HEK293 (cell line): Measurements from ENCODE around the gene S100A14.

Experiments
- CTCF ChIA-PET: fragments of 350-600 bp; formaldehyde crosslinking; extraction: SDS; loops from one replicate; lab custom pipeline; 2021; ENCODE audit warnings: antibody characterized with exemption; lab: Yijun Ruan, JAX
- POLR2A ChIA-PET: fragments of 300-600 bp; formaldehyde crosslinking; extraction: SDS; loops from one replicate; lab custom pipeline; 2020; ENCODE audit warnings: antibody characterized with exemption, inconsistent platforms; lab: Yijun Ruan, JAX
- H3K27ac ChIP-seq: fragments of 200-500 bp; sonication (Bioruptor generic); 2 replicates; pipeline ENCODE4 v1.5.1; 2014; ENCODE audit warnings: low read depth, low read length, control low read depth, inconsistent platforms; ENCODE audit errors: extremely low read depth
- H3K36me3 ChIP-seq, 2 experiments: fragments of 200-500 bp in 1 of 2; sonication (Bioruptor generic) in 1 of 2; 1 replicate in 1 of 2; 2 replicates in 1 of 2; pipeline ENCODE4 v1.5.1; 2014 to 2017; ENCODE audit warnings: inconsistent platforms in 2 of 2, low read length in 2 of 2; ENCODE audit not compliant: control insufficient read depth in 2 of 2, insufficient read depth in 1 of 2
- H3K4me1 ChIP-seq: fragments of 200-500 bp; sonication (Bioruptor generic); 2 replicates; pipeline ENCODE4 v1.5.1; 2014; ENCODE audit warnings: mild to moderate bottlenecking, low read length, inconsistent platforms; ENCODE audit not compliant: control insufficient read depth, insufficient read depth
- H3K4me3 ChIP-seq: 2 replicates; pipeline ENCODE4 v1.5.1; 2011; ENCODE audit warnings: low read depth, mild to moderate bottlenecking, control low read depth, low read length, moderate library complexity
- H3K9me3 ChIP-seq: fragments of 200-500 bp; sonication (Bioruptor generic); 2 replicates; pipeline ENCODE4 v1.5.1; 2014; ENCODE audit warnings: low read depth, low read length, inconsistent platforms; ENCODE audit not compliant: control insufficient read depth, insufficient read depth
- KLF1 ChIP-seq: fragments of 450-650 bp; formaldehyde crosslinking; IDR thresholded peaks from 2 replicates; pipeline ENCODE4 v1.5.1; 2016; ENCODE audit warnings: missing biosample characterization, missing genetic modification characterization
- ZBTB10 ChIP-seq: fragments of 450-650 bp; formaldehyde crosslinking; IDR thresholded peaks from 2 replicates; pipeline ENCODE4 v1.5.1; 2016; ENCODE audit warnings: missing biosample characterization, missing genetic modification characterization
- ZBTB20 ChIP-seq: fragments of 450-650 bp; formaldehyde crosslinking; IDR thresholded peaks from 2 replicates; pipeline ENCODE4 v1.5.1; 2016; ENCODE audit warnings: missing biosample characterization, missing genetic modification characterization
- ZNF121 ChIP-seq: fragments of 450-650 bp; formaldehyde crosslinking; IDR thresholded peaks from 2 replicates; pipeline ENCODE4 v1.5.1; 2016; ENCODE audit warnings: missing biosample characterization, missing genetic modification characterization
- ZNF518A ChIP-seq: fragments of 450-650 bp; formaldehyde crosslinking; conservative IDR thresholded peaks from 2 replicates; pipeline ENCODE4 v1.5.1; 2016; ENCODE audit warnings: low read depth, missing biosample characterization, missing genetic modification characterization
- ZNF585B ChIP-seq: fragments of 450-650 bp; formaldehyde crosslinking; IDR thresholded peaks from 2 replicates; pipeline ENCODE4 v1.5.1; 2016; ENCODE audit warnings: missing biosample characterization, missing genetic modification characterization
- TF ChIP-seq, protein P1 (sequence below): fragments of 450-650 bp; formaldehyde crosslinking; IDR thresholded peaks from 2 replicates; pipeline ENCODE4 v1.5.1; 2016; ENCODE audit warnings: missing biosample characterization, missing genetic modification characterization
- TF ChIP-seq, protein P2 (sequence below): fragments of 450-650 bp; formaldehyde crosslinking; IDR thresholded peaks from 2 replicates; pipeline ENCODE4 v1.5.1; 2017; ENCODE audit warnings: missing biosample characterization, missing genetic modification characterization

Gene S100A14

GRCh38 chr1:153633754-153634665 lies 17.9 kb upstream of the S100A14 start, which contains the start of gene CHTOP (continued):
- TF ChIP-seq, protein P1, sequence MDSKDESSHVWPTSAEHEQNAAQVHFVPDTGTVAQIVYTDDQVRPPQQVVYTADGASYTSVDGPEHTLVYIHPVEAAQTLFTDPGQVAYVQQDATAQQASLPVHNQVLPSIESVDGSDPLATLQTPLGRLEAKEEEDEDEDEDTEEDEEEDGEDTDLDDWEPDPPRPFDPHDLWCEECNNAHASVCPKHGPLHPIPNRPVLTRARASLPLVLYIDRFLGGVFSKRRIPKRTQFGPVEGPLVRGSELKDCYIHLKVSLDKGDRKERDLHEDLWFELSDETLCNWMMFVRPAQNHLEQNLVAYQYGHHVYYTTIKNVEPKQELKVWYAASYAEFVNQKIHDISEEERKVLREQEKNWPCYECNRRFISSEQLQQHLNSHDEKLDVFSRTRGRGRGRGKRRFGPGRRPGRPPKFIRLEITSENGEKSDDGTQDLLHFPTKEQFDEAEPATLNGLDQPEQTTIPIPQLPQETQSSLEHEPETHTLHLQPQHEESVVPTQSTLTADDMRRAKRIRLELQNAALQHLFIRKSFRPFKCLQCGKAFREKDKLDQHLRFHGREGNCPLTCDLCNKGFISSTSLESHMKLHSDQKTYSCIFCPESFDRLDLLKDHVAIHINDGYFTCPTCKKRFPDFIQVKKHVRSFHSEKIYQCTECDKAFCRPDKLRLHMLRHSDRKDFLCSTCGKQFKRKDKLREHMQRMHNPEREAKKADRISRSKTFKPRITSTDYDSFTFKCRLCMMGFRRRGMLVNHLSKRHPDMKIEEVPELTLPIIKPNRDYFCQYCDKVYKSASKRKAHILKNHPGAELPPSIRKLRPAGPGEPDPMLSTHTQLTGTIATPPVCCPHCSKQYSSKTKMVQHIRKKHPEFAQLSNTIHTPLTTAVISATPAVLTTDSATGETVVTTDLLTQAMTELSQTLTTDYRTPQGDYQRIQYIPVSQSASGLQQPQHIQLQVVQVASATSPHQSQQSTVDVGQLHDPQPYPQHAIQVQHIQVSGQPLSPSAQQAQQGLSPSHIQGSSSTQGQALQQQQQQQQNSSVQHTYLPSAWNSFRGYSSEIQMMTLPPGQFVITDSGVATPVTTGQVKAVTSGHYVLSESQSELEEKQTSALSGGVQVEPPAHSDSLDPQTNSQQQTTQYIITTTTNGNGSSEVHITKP (tag by site-specific recombination): peak; percentile 79
- TF ChIP-seq ZNF518A (tag by site-specific recombination) (peak; percentile 46; the same call in 1 of the 2 replicates), ZNF585B (tag by site-specific recombination) (no peak)
- TF ChIP-seq, protein P2, sequence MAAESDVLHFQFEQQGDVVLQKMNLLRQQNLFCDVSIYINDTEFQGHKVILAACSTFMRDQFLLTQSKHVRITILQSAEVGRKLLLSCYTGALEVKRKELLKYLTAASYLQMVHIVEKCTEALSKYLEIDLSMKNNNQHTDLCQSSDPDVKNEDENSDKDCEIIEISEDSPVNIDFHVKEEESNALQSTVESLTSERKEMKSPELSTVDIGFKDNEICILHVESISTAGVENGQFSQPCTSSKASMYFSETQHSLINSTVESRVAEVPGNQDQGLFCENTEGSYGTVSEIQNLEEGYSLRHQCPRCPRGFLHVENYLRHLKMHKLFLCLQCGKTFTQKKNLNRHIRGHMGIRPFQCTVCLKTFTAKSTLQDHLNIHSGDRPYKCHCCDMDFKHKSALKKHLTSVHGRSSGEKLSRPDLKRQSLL: peak; percentile 25; the same call in 1 of the 2 replicates

DNA sequence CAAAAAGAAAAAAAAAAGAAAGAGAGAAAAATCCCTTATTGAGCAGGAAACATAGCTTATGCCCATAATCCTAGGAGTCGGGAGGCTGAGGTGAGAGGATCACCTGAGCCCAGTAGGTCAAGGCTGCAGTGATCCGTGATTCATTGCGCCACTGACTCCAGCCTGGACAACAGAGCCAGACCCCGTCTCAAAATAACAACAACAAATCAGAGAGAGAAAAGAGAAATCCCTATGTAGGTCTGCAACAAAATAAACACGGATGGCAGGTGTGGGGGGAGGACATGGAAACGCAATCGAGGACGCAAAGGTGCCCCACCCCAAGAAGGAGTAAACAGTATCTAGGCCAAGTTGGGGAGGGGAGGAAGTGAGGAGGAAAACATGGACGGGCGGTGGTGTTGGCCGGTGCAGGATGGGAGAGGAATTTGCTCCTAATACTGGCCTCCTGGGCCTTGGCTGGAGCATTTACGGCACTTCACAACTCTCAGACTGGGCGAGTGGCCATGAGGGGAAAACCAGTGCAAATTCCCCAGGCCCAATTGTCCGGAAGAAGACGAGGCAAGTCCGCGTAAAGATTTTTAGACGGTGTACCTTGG lies 17.1 kb upstream of the S100A14 start:
- TF ChIP-seq ZNF121 (tag by site-specific recombination) (peak; percentile 95), ZBTB10 (tag by site-specific recombination) (0 out of 2 replicates have a peak, but pooled peaks have one; percentile 46), KLF1 (tag by site-specific recombination) (peak; percentile 17; the same call in 1 of the 2 replicates), ZBTB20 (no peak)
- POLR2A ChIA-PET: interaction anchor here (0.5 to 2.5 kb wide), 35 partner anchors 10 to 368 kb away, joined by 3 to 34 read pairs (median 6); partner anchors contain the start of genes CREB3L4, ILF2, INTS3 and RPS27
- Histone ChIP-seq H3K9me3 (no peaks in the 10 kb centered on the region), H3K4me1 (no peaks in the 10 kb centered on the region), H3K4me3 (no peak overlapping the region), H3K36me3 (peaks cover 19 to 32% of the 10 kb centered on the region in 2 experiments), H3K27ac (no peak overlapping the region)
- CTCF ChIA-PET: interaction anchor here (0.6 to 2.1 kb wide), 8 partner anchors 8 to 354 kb away, joined by 3 to 9 read pairs (median 3); no protein-coding TSS in a partner anchor
